AG08396 (cell line): Measurements from ENCODE around the gene SEC61A2.
A peak's percentile ranks its signal among the peaks of the same experiment; 100 is the strongest.

Source experiments
- DNase-seq: peaks from one replicate; pipeline ENCODE4 v3.0.0; 2012; ENCODE audit warnings: low spot score, mixed read lengths

SEC61A2 gene

GRCh38 chr10:12196531-12197211, 67.2 kb downstream of the SEC61A2 start:
- no peak for DNase-seq

- DNase-seq: no peak
Measured at GRCh38 chr10:12198156-12198555, 68.7 kb downstream of the SEC61A2 start.

GRCh38 chr10:12200850-12201249, 71.4 kb downstream of the SEC61A2 start:
- no peak for DNase-seq

GRCh38 chr10:12201543-12201942, 72.1 kb downstream of the SEC61A2 start:
- DNase-seq: no peak

- DNase-seq: no peak
Measured at GRCh38 chr10:12202226-12202625, 72.7 kb downstream of the SEC61A2 start.

GRCh38 chr10:12205082-12205481, 75.6 kb downstream of the SEC61A2 start:
- no peak for DNase-seq

- no peak for DNase-seq
Measured at GRCh38 chr10:12207114-12207513, 77.6 kb downstream of the SEC61A2 start.

- no peak for DNase-seq
Measured at GRCh38 chr10:12208460-12208859, 79.0 kb downstream of the SEC61A2 start.

- no peak for DNase-seq
Measured at GRCh38 chr10:12212454-12212853, 83.0 kb downstream of the SEC61A2 start.

- no peak for DNase-seq
Measured at GRCh38 chr10:12213621-12214020, 84.1 kb downstream of the SEC61A2 start.

- no peak for DNase-seq
Measured at GRCh38 chr10:12214093-12214492, 84.6 kb downstream of the SEC61A2 start.

GRCh38 chr10:12214763-12215218, 85.3 kb downstream of the SEC61A2 start:
- peak; percentile 18 for DNase-seq
